Activated CD4-positive, alpha-beta memory T cell treated with anti-CD3 and anti-CD28 coated beads for 36 hours (primary cell): ENCODE results near the gene KIF13A. TPM values are rescaled to one million over a fixed set of nuclear protein-coding genes. Genes with fewer than 3 reads are reported as not detected.
"Not testable (repeated sequence)": the region's sequence is repeated elsewhere in the genome, so short reads cannot be mapped to it uniquely, and the experiment has no call there.

Experiments
- CTCF ChIA-PET: fragments of 350-600 bp; sonication (Branson Sonifier 250); formaldehyde crosslinking; loops from one replicate; lab custom pipeline; 2021; ENCODE audit warnings: antibody characterized with exemption, inconsistent platforms; lab: Charles Lee
- POLR2A ChIA-PET: fragments of 350-600 bp; sonication (Branson Sonifier 250); formaldehyde crosslinking; loops from one replicate; lab custom pipeline; 2021; ENCODE audit warnings: antibody characterized with exemption; lab: Charles Lee
- DNase-seq: peaks from one replicate; pipeline ENCODE4 v3.0.0-alpha.2; 2020
- H3K27ac Mint-ChIP-seq: one replicate; pipeline ENCODE4 v1.8.0; 2021; ENCODE audit warnings: mixed read lengths
- H3K27me3 Mint-ChIP-seq: one replicate; pipeline ENCODE4 v1.8.0; 2021; ENCODE audit warnings: mixed read lengths
- H3K36me3 Mint-ChIP-seq: one replicate; pipeline ENCODE4 v1.8.0; 2021; ENCODE audit warnings: mixed read lengths
- H3K4me1 Mint-ChIP-seq: one replicate; pipeline ENCODE4 v1.8.0; 2021; ENCODE audit warnings: low read depth, mixed read lengths
- H3K4me3 Mint-ChIP-seq: one replicate; pipeline ENCODE4 v1.8.0; 2021; ENCODE audit warnings: mild to moderate bottlenecking, mixed read lengths
- H3K9me3 Mint-ChIP-seq: one replicate; pipeline ENCODE4 v1.8.0; 2021; ENCODE audit warnings: mixed read lengths
- intact Hi-C: fragments of 100-400 bp; cut with micrococcal nuclease; formaldehyde crosslinking; loops from one replicate; pipeline ENCODE4 v1.15.1; 2023
- total RNA-seq, 2 experiments: library from RNA; stranded (reverse); gene quantifications; one replicate each; pipeline ENCODE4 v1.2.3, GENCODE V29; 2021

The KIF13A gene
- total RNA-seq, 2 experiments from 2014 or later: 0.07 TPM; not detected in 1

DNA sequence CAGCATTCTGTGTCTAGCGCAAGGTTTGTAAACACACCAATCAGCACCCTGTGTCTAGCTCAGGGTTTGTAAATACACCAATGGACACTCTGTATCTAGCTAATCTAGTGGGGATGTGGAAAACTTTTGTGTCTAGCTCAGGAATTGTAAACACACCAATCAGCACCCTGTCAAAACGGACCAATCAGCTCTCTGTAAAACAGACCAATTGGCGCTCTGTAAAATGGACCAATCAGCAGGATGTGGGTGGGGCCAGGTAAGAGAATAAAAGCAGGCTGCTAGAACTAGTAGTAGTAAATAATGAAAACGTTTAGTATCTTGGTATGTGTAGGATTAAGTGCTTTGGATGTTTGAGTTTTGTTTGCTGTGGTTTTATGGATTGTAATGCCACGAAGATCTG lies 33.1 kb upstream of the KIF13A start:
- CTCF ChIA-PET, intact Hi-C loops, H3K9me3 Mint-ChIP-seq, H3K4me1 Mint-ChIP-seq, H3K4me3 Mint-ChIP-seq, H3K36me3 Mint-ChIP-seq, POLR2A ChIA-PET, DNase-seq, H3K27ac Mint-ChIP-seq, H3K27me3 Mint-ChIP-seq: not testable (repeated sequence)

GRCh38 chr6:18019539-18020534 lies 32.4 kb upstream of the KIF13A start:
- CTCF ChIA-PET: no interaction called here
- Mint-ChIP-seq H3K4me3 (no peak overlapping the region), H3K27ac (no peak overlapping the region), H3K4me1 (no peaks in the 10 kb centered on the region), H3K9me3 (peaks cover 4% of the 10 kb centered on the region), H3K27me3 (peaks cover 6% of the 10 kb centered on the region), H3K36me3 (no peaks in the 10 kb centered on the region)
- POLR2A ChIA-PET: no interaction called here
- intact Hi-C loops: no loop called here
- DNase-seq: no peak

DNA sequence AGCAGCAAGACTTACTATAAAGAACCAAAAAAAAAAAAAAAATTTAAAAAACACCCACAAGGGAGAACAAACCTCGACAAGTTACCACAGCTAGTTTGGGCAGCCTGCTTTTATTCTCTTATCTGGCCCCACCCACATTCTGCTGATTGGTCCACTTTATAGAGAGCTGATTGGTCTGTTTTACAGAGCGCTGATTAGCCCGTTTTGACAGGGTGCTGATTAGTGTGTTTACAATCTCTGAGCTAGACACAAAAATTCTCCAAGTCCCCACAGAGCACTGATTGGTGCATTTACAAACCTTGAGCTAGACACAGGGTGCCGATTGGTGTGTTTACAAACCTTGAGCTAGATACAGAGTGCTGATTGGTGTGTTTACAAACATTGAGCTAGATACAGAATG lies 31.7 kb upstream of the KIF13A start:
- POLR2A ChIA-PET, H3K27ac Mint-ChIP-seq, H3K27me3 Mint-ChIP-seq, H3K4me1 Mint-ChIP-seq, H3K36me3 Mint-ChIP-seq, CTCF ChIA-PET, DNase-seq, H3K4me3 Mint-ChIP-seq, H3K9me3 Mint-ChIP-seq, intact Hi-C loops: not testable (repeated sequence)

DNA sequence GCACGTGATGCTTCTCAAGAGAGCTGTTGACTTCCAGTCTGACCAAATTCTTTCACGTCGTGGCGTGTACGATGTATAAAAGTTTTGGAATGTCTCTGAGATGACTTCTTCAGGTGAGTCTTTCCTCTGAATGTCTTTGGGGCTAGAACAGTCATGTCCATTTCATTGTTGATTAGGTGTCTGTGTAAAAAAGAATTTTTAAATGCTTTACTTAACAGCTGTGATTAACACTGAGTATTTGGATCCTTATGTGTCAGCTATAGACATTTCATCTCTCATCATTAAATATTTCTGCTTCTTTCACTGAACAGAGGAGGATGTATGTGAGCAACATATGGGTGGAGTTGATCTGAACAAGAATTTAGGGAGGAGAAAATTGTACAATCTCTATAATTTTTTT lies 29.3 kb upstream of the KIF13A start:
- no peak overlapping the region for H3K27ac Mint-ChIP-seq
- intact Hi-C loops: no loop called here
- CTCF ChIA-PET: no interaction called here

DNA sequence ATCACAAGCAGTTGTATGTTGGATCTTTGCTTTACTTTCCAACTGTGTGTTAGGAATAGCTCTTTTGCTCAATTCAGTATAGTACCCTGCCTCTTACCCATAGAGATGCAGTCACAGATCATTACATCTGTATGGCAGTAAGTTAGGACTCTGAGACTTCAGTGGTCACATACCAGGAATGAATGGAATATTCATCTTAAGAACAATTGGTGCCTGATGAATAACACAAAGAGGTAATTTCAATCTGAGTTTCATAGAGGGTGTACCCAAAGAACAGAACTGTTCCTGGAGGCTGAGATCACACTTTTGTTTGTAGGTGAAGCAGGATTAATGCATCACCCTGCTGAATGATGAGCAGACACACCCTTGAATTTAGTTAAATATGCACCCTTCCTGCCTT lies 28.7 kb upstream of the KIF13A start:
- Mint-ChIP-seq H3K36me3 (no peaks in the 10 kb centered on the region), H3K27ac (no peak overlapping the region), H3K27me3 (peaks cover 6% of the 10 kb centered on the region), H3K4me3 (no peak overlapping the region), H3K9me3 (peaks cover 4% of the 10 kb centered on the region), H3K4me1 (no peaks in the 10 kb centered on the region)
- ChIA-PET CTCF (no interaction called here), POLR2A (no interaction called here)
- intact Hi-C loops: no loop called here
- no peak for DNase-seq

More for the DNA sequence above, 29.3 kb upstream of the KIF13A start:
- Mint-ChIP-seq H3K27me3 (peaks cover 6% of the 10 kb centered on the region), H3K4me3 (no peak overlapping the region), H3K36me3 (no peaks in the 10 kb centered on the region), H3K4me1 (no peaks in the 10 kb centered on the region), H3K9me3 (peaks cover 4% of the 10 kb centered on the region)
- DNase-seq: no peak
- POLR2A ChIA-PET: no interaction called here

DNA sequence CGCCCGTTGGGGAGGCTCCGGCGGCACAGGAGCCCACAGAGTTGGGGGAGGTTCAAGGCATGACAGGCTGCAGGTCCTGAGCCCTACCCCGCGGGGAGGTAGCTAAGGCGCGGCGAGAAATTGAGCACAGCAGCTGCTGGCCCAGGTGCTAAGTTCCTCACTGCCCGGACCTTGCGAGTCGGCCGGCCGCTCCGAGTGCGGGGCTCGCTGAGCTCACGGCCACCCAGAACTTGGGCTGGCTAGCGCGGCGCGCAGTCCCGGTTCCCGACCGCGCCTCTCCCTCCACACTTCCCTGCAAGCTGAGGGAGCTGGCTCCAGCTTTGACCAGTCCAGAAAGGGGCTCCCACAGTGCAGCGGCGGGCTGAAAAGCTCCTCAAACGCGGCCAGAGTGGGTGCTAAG lies 23.9 kb upstream of the KIF13A start:
- no peaks in the 10 kb centered on the region for H3K9me3 Mint-ChIP-seq
- ChIA-PET POLR2A (no interaction called here), CTCF (no interaction called here)
- intact Hi-C loops: no loop called here
- H3K27me3 Mint-ChIP-seq: no peaks in the 10 kb centered on the region
- no peak for DNase-seq
- no peaks in the 10 kb centered on the region for H3K36me3 Mint-ChIP-seq
- no peak overlapping the region for H3K27ac Mint-ChIP-seq
- no peaks in the 10 kb centered on the region for H3K4me1 Mint-ChIP-seq
- H3K4me3 Mint-ChIP-seq: no peak overlapping the region

- H3K27me3 Mint-ChIP-seq, H3K27ac Mint-ChIP-seq, intact Hi-C loops, H3K4me3 Mint-ChIP-seq, CTCF ChIA-PET, H3K4me1 Mint-ChIP-seq, POLR2A ChIA-PET, H3K9me3 Mint-ChIP-seq, DNase-seq, H3K36me3 Mint-ChIP-seq: not testable (repeated sequence)
Measured at GRCh38 chr6:18010540-18010939, 23.1 kb upstream of the KIF13A start.

DNA sequence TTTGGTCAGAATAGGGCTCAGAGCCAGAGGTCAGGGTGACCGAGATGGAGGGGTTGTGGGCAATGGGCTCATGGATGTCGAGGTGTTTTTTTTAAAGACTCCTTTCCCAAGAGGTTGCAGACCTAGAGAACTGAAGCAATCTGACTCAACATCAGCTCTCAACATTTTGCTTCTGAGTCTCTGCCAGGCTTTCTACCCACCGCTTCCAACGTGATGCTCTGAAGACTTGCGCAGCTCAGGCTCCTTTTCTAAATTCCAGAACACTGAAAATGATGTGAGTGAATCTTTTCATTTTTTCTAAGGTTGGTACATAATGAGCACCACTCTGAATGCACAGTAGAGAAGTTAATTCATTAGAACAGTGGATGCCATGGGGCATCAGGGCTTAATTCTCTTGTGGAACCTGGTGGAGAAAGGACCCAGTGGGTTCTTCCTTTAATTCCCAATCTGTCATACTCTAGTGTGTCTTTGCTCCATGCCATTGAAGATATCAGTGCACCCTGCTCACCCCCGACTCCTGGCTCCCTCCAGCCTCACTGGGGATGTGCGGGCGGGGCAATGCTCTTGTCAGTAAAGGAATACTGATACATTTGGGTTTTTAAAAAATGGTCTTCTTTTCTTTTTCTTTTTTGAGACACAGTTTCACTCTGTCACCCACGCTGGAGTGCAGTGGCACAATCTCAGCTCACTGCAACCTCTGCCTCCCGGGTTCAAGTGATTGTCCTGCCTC lies 17.0 kb upstream of the KIF13A start:
- ChIA-PET POLR2A (no interaction called here), CTCF (no interaction called here)
- no peaks in the 10 kb centered on the region for H3K4me1 Mint-ChIP-seq
- peaks cover 8% of the 10 kb centered on the region for H3K27me3 Mint-ChIP-seq
- H3K9me3 Mint-ChIP-seq: no peaks in the 10 kb centered on the region
- H3K4me3 Mint-ChIP-seq: no peak overlapping the region
- DNase-seq: no peak
- H3K27ac Mint-ChIP-seq: no peak overlapping the region
- intact Hi-C loops: no loop called here
- no peaks in the 10 kb centered on the region for H3K36me3 Mint-ChIP-seq

- H3K27me3 Mint-ChIP-seq: peaks cover 31% of the 10 kb centered on the region
- H3K9me3 Mint-ChIP-seq: no peaks in the 10 kb centered on the region
- H3K4me1 Mint-ChIP-seq: no peaks in the 10 kb centered on the region
- ChIA-PET POLR2A (no interaction called here), CTCF (no interaction called here)
- DNase-seq: no peak
- H3K27ac Mint-ChIP-seq: no peak overlapping the region
- no peaks in the 10 kb centered on the region for H3K36me3 Mint-ChIP-seq
- intact Hi-C loops: loop anchor here (10.0 kb wide), 1 partner anchor 395 kb away; the partner anchor contains the start of gene FAM8A1
- H3K4me3 Mint-ChIP-seq: no peak overlapping the region
Measured at GRCh38 chr6:17999425-17999824, 12.0 kb upstream of the KIF13A start.

DNA sequence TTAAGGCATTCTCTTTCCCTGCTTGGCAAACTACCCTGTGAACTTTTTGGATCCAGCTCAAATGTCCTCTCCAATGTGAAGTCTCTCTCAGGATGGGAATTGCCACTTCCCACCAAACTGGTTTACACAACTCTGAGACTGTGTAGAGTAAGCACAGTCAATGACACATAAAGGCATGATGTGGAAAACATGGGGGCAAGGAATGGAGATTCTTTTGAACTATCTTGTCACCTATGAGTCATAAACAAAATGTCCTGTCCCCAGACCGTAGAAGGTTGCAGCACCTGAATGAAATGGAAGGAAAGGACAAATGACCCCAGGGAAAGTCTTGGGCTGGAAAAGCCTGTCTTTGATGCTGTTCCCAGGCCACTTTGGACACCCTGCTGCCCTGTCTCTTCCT lies 11.0 kb upstream of the KIF13A start:
- CTCF ChIA-PET: no interaction called here
- no peak for DNase-seq
- no peaks in the 10 kb centered on the region for H3K36me3 Mint-ChIP-seq

DNA sequence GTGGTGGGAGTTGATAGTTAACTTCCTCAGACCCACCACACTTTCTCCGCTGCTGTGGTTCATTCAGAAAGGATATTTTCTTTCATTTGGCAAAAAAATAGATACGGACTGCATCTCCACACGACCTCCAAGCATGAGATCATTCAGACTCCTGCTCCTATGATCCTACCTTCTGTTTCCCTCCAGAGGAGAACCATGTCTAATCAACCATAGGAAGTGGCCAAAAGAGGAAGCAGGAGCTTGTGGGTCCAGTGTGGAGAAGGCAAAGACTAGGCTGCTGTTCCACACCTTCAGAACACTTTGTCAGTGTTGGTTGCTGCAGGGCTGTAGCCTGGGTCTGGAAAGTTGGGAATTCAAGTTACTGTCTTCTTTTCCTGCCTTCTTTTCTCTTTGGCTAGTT lies 10.6 kb upstream of the KIF13A start:
- H3K4me1 Mint-ChIP-seq: no peaks in the 10 kb centered on the region
- no peak overlapping the region for H3K4me3 Mint-ChIP-seq
- H3K27ac Mint-ChIP-seq: no peak overlapping the region
- peaks cover 31% of the 10 kb centered on the region for H3K27me3 Mint-ChIP-seq
- intact Hi-C loops: loop anchor here (10.0 kb wide), 1 partner anchor 393 kb away; the partner anchor contains the start of gene FAM8A1
- ChIA-PET POLR2A (no interaction called here), CTCF (no interaction called here)
- no peak for DNase-seq
- H3K9me3 Mint-ChIP-seq: no peaks in the 10 kb centered on the region
- no peaks in the 10 kb centered on the region for H3K36me3 Mint-ChIP-seq

More for the DNA sequence above, 11.0 kb upstream of the KIF13A start:
- peaks cover 31% of the 10 kb centered on the region for H3K27me3 Mint-ChIP-seq
- H3K27ac Mint-ChIP-seq: no peak overlapping the region
- no peak overlapping the region for H3K4me3 Mint-ChIP-seq
- no peaks in the 10 kb centered on the region for H3K4me1 Mint-ChIP-seq
- H3K9me3 Mint-ChIP-seq: no peaks in the 10 kb centered on the region
- intact Hi-C loops: loop anchor here (10.0 kb wide), 1 partner anchor 394 kb away; the partner anchor contains the start of gene FAM8A1
- POLR2A ChIA-PET: no interaction called here

- Mint-ChIP-seq H3K27me3 (peaks cover 38% of the 10 kb centered on the region), H3K27ac (no peak overlapping the region), H3K36me3 (no peaks in the 10 kb centered on the region), H3K4me1 (no peaks in the 10 kb centered on the region), H3K9me3 (no peaks in the 10 kb centered on the region), H3K4me3 (no peak overlapping the region)
- POLR2A ChIA-PET: no interaction called here
- CTCF ChIA-PET: no interaction called here
- intact Hi-C loops: loop anchor here (10.0 kb wide), 1 partner anchor 391 kb away; the partner anchor contains the start of gene FAM8A1
- no peak for DNase-seq
Measured at GRCh38 chr6:17995414-17995813, 8.0 kb upstream of the KIF13A start.
